Measurements from ENCODE around the gene RNASET2. TPM values are rescaled to one million over a fixed set of nuclear protein-coding genes. Genes with fewer than 3 reads are reported as not detected.

Gene RNASET2, protein sequence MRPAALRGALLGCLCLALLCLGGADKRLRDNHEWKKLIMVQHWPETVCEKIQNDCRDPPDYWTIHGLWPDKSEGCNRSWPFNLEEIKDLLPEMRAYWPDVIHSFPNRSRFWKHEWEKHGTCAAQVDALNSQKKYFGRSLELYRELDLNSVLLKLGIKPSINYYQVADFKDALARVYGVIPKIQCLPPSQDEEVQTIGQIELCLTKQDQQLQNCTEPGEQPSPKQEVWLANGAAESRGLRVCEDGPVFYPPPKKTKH
- total RNA-seq, result 10 to 100 TPM; 43.7 to 67.3 (median 49.4) TPM

DNA sequence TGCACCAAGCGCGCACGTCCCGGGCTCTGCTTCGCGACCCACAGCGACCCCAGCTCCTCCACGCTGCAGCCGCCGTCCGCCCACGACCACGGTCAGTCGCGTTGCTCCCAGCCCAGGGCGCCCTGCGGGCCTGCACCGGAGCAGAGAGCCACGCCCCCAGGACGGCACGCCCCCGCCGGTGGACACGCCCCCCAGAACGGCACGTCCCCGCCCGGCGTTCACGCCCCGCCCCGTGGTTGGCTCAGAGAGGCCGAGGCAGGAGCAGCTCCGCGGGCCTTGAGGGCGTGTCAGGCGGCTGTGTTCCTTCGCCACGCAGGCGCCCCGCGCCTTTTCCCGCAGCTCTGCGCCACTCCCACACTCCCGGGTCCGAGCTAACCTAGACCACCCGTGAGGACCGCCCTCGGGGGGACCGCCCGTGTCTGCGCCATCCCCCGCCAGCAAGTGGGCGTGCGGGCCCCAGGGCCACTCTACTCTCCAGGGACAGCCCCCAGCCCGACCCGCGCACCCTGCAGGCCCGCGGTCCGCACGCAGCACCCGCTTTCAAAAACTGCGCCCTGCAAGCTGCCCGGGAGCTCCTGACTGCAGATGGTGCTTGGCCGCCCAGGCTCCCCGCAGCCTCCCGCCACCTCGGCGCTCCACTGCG lies at the start of gene RNASET2:
Gene RNASET2, minus strand, starts transcription at position 107 of the 643 bp plus-strand sequence. CDS start 368 bp downstream, outside the sequence.
- DNase-seq (peak; percentile 99), ATAC-seq (peak; percentile 84 to 86)
- Mint-ChIP-seq H3K9me3 (no peaks in the 10 kb centered on the region), H3K4me1 (ENCODE audit: low read depth) (peaks cover 72% of the 10 kb centered on the region), H3K36me3 (ENCODE audit: insufficient read depth) (peaks cover 2% of the 10 kb centered on the region), H3K27me3 (ENCODE audit: low read depth) (no peaks in the 10 kb centered on the region), H3K4me3 (peak within 1 kb of the TSS; percentile 90)

- Mint-ChIP-seq H3K27me3 (ENCODE audit: low read depth) (no peaks in the 10 kb centered on the region), H3K36me3 (ENCODE audit: insufficient read depth) (peaks cover 47% of the 10 kb centered on the region), H3K4me1 (ENCODE audit: low read depth) (peaks cover 17% of the 10 kb centered on the region), H3K4me3 (no peak overlapping the region), H3K9me3 (no peaks in the 10 kb centered on the region)
- ATAC-seq (no peak), DNase-seq (no peak)
Measured at GRCh38 chr6:167005350-167006159, 49.2 kb upstream of the RNASET2 start.

- no peaks in the 10 kb centered on the region for H3K27me3 Mint-ChIP-seq (ENCODE audit: low read depth)
- peaks cover 23% of the 10 kb centered on the region for H3K36me3 Mint-ChIP-seq (ENCODE audit: insufficient read depth)
- ATAC-seq, result no peak
Measured at GRCh38 chr6:167000759-167001158, 44.4 kb upstream of the RNASET2 start.

GRCh38 chr6:166999884-167000253 lies 43.5 kb upstream of the RNASET2 start:
- Mint-ChIP-seq H3K36me3 (ENCODE audit: insufficient read depth) (peaks cover 19% of the 10 kb centered on the region), H3K4me3 (peak overlapping the region; percentile 88), H3K27me3 (ENCODE audit: low read depth) (no peaks in the 10 kb centered on the region), H3K9me3 (no peaks in the 10 kb centered on the region), H3K4me1 (ENCODE audit: low read depth) (peaks cover 29% of the 10 kb centered on the region)
- no peak for DNase-seq
- no peak for ATAC-seq

More at GRCh38 chr6:167000759-167001158, 44.4 kb upstream of the RNASET2 start:
- Mint-ChIP-seq H3K4me3 (peak overlapping the region; percentile 88), H3K9me3 (no peaks in the 10 kb centered on the region), H3K4me1 (ENCODE audit: low read depth) (peaks cover 29% of the 10 kb centered on the region)
- no peak for DNase-seq

GRCh38 chr6:166999145-166999883 lies 43.0 kb upstream of the RNASET2 start, which contains the start of gene CEP43:
Gene CEP43, plus strand, starts transcription at chr6:166999397. Its CDS starts 16 bp downstream, at chr6:166999413.
- no peaks in the 10 kb centered on the region for H3K9me3 Mint-ChIP-seq
- H3K27me3 Mint-ChIP-seq (ENCODE audit: low read depth), result no peaks in the 10 kb centered on the region

GRCh38 chr6:166998256-166999144 lies 42.1 kb upstream of the RNASET2 start:
- H3K4me1 Mint-ChIP-seq (ENCODE audit: low read depth), result peaks cover 29% of the 10 kb centered on the region
- no peaks in the 10 kb centered on the region for H3K9me3 Mint-ChIP-seq
- peak; percentile 1 to 2 for ATAC-seq
- peak overlapping the region; percentile 88 for H3K4me3 Mint-ChIP-seq
- H3K36me3 Mint-ChIP-seq (ENCODE audit: insufficient read depth), result peaks cover 16% of the 10 kb centered on the region
- H3K27me3 Mint-ChIP-seq (ENCODE audit: low read depth), result no peaks in the 10 kb centered on the region
- DNase-seq, result no peak

More at GRCh38 chr6:166999145-166999883, 43.0 kb upstream of the RNASET2 start, which contains the start of gene CEP43:
- ATAC-seq (peak; percentile 94 to 98), DNase-seq (peak; percentile 81)
- H3K4me1 Mint-ChIP-seq (ENCODE audit: low read depth), result peaks cover 29% of the 10 kb centered on the region
- H3K36me3 Mint-ChIP-seq (ENCODE audit: insufficient read depth), result peaks cover 21% of the 10 kb centered on the region
- H3K4me3 Mint-ChIP-seq, result peak within 1 kb of the TSS; percentile 88

DNA sequence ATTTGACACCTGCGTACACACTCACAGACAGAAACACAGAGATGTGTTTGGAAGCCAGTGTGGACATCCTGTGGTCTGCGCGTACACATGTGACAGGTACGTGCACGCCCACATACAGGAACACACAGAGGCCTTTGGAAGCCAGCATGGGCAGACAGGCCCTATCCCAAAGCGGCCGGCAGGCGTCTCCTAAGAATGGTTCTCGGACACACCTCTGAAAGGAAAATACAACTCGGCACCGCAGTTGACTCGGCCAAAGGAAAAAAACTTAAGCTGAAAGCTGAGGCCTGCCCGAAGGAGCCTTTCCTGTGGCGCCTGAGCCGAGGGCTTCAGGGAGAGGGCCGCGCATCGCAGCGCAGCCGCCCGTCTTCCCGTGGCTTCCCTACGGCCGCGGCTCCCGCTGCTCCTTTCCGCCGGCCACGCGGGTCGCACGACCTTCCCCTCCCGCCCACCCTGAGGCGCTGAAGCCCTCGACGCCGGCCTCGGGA lies 41.5 kb upstream of the RNASET2 start:
- peak overlapping the region; percentile 80 for H3K4me3 Mint-ChIP-seq
- H3K27me3 Mint-ChIP-seq (ENCODE audit: low read depth), result no peaks in the 10 kb centered on the region
- H3K36me3 Mint-ChIP-seq (ENCODE audit: insufficient read depth), result peaks cover 18% of the 10 kb centered on the region
- ATAC-seq, result peak in 1 of 2 donors; percentile 3
- H3K9me3 Mint-ChIP-seq, result no peaks in the 10 kb centered on the region
- peak; percentile 23 for DNase-seq
- peaks cover 31% of the 10 kb centered on the region for H3K4me1 Mint-ChIP-seq (ENCODE audit: low read depth)

- Mint-ChIP-seq H3K4me3 (peak overlapping the region; percentile 80), H3K27me3 (ENCODE audit: low read depth) (no peaks in the 10 kb centered on the region), H3K36me3 (ENCODE audit: insufficient read depth) (peaks cover 18% of the 10 kb centered on the region), H3K4me1 (ENCODE audit: low read depth) (peaks cover 31% of the 10 kb centered on the region), H3K9me3 (no peaks in the 10 kb centered on the region)
- DNase-seq (no peak), ATAC-seq (no peak)
Measured at GRCh38 chr6:166997348-166997747, 41.0 kb upstream of the RNASET2 start.

GRCh38 chr6:166996406-166996805 lies 40.1 kb upstream of the RNASET2 start:
- DNase-seq, result no peak
- no peak for ATAC-seq
- Mint-ChIP-seq H3K4me1 (ENCODE audit: low read depth) (peaks cover 25% of the 10 kb centered on the region), H3K4me3 (no peak overlapping the region), H3K27me3 (ENCODE audit: low read depth) (no peaks in the 10 kb centered on the region), H3K9me3 (no peaks in the 10 kb centered on the region), H3K36me3 (ENCODE audit: insufficient read depth) (peaks cover 13% of the 10 kb centered on the region)

DNA sequence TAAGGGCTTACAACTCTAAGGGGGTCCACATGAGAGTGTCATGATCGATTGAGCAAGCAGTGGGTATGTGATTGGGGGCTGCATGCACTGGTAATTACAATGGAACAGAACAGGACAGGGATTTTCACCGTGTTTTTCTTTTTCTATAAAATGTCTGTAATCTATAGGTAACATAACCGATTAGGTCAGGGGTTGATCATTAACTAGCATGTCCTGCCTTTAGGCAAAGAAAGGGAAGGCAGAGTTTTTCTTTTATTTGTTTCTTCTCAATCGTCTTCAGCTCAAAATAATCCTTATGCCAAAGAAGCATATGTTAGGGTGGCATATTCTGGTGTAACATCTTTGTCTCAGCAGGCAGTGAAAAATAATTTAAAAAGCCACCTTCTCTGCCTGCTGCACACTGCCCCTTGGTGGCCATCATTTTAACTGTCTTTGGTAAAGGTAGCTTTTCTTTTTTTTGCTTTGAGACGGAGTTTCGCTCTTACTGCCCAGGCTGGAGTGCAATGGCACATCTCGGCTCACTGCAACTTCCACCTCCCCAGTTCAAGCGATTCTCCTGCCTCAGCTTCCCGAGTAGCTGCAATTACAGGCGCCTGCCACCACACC lies 33.2 kb upstream of the RNASET2 start:
- ATAC-seq (peak; percentile 82 to 84), DNase-seq (peak; percentile 35)
- Mint-ChIP-seq H3K27me3 (ENCODE audit: low read depth) (no peaks in the 10 kb centered on the region), H3K9me3 (no peaks in the 10 kb centered on the region), H3K36me3 (ENCODE audit: insufficient read depth) (peaks cover 3% of the 10 kb centered on the region), H3K4me1 (ENCODE audit: low read depth) (peaks cover 22% of the 10 kb centered on the region), H3K4me3 (no peak overlapping the region)

- H3K4me3 Mint-ChIP-seq, result no peak overlapping the region
- H3K4me1 Mint-ChIP-seq (ENCODE audit: low read depth), result peaks cover 22% of the 10 kb centered on the region
- DNase-seq, result no peak
- no peaks in the 10 kb centered on the region for H3K27me3 Mint-ChIP-seq (ENCODE audit: low read depth)
- no peak for ATAC-seq
- H3K36me3 Mint-ChIP-seq (ENCODE audit: insufficient read depth), result peaks cover 3% of the 10 kb centered on the region
- H3K9me3 Mint-ChIP-seq, result no peaks in the 10 kb centered on the region
Measured at GRCh38 chr6:166988674-166989201, 32.4 kb upstream of the RNASET2 start.

DNA sequence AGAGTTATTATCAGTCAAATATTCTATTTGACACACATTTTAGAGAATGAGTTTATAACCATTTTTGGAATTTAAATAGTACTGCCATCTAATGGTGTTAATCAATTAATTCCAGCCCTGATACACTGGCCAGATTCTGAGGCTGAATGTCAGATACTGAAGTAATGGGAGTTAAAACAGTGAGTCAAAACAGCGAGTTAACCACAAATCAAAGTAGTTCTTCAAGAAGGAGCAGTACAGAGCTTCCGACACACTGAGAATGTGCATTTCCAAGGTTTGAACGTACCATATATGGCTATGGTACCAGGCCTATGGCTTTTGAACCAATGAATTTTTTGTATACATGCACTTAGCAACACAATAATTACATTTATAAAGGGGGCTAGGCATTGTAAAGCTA lies 31.6 kb upstream of the RNASET2 start:
- ATAC-seq (peak in 1 of 2 donors; percentile 41), DNase-seq (no peak)
- Mint-ChIP-seq H3K27me3 (ENCODE audit: low read depth) (no peaks in the 10 kb centered on the region), H3K4me1 (ENCODE audit: low read depth) (peaks cover 21% of the 10 kb centered on the region), H3K4me3 (no peak overlapping the region), H3K9me3 (no peaks in the 10 kb centered on the region), H3K36me3 (ENCODE audit: insufficient read depth) (peaks cover 5% of the 10 kb centered on the region)

Measured in activated T-cell treated with anti-CD3 and anti-CD28 coated beads, Interleukin-2, amount 50 U/mL, for 4 hours (primary cell).